ENCODE measurements around the gene G6PD.

Gene G6PD

GRCh38 chrX:154526901-154527675 is 19.6 kb downstream of the G6PD start:
- H3K27me3 ChIP-seq (ENCODE audit: low read depth, low read length), result no peaks in the 10 kb centered on the region
- no peaks in the 10 kb centered on the region for H3K9me3 ChIP-seq (ENCODE audit: control insufficient read depth in 1 of 2, low read length in 2 of 2)
- peak overlapping the region in 1 of 2 donors; percentile 64 for H3K4me3 ChIP-seq (ENCODE audit: low read depth in 1 of 2, low read length in 2 of 2)
- H3K36me3 ChIP-seq (ENCODE audit: control insufficient read depth in 1 of 2, insufficient read depth in 2 of 2, low read length in 2 of 2), result peaks cover 0 to 1% of the 10 kb centered on the region in 2 donors
- H3K27ac ChIP-seq (ENCODE audit: low read length), result peak overlapping the region; percentile 56
- H3K4me1 ChIP-seq (ENCODE audit: control insufficient read depth in 1 of 2, insufficient read depth in 2 of 2, low read length in 2 of 2), result peaks cover 0 to 4% of the 10 kb centered on the region in 2 donors

- H3K27ac ChIP-seq (ENCODE audit: low read length), result no peak overlapping the region
- H3K9me3 ChIP-seq (ENCODE audit: control insufficient read depth in 1 of 2, low read length in 2 of 2), result no peaks in the 10 kb centered on the region
- H3K4me1 ChIP-seq (ENCODE audit: control insufficient read depth in 1 of 2, insufficient read depth in 2 of 2, low read length in 2 of 2), result peaks cover 0 to 4% of the 10 kb centered on the region in 2 donors
- H3K4me3 ChIP-seq (ENCODE audit: low read depth in 1 of 2, low read length in 2 of 2), result no peak overlapping the region
- H3K27me3 ChIP-seq (ENCODE audit: low read depth, low read length), result no peaks in the 10 kb centered on the region
- H3K36me3 ChIP-seq (ENCODE audit: control insufficient read depth in 1 of 2, insufficient read depth in 2 of 2, low read length in 2 of 2), result no peaks in the 10 kb centered on the region
Measured at GRCh38 chrX:154525606-154526490, 20.8 kb downstream of the G6PD start.

DNA sequence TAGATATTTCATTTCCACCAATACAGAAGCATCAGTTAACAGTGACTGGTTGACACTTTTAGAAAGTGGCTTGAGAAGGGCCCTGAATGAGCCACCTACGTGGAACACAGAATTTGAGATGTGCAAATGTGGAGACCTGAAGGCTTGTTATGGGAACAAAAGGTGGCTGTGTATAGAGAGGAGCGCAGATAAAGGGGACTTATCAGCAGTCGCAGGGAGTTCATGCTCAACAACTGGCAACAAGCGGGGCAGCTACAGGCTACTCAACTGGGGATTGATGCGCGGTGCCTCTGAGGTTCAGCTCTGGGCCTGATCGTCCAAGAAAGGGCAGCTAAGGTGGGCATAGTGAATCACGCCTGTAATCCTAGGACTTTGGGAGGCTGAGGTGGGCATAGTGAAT is 27.3 kb downstream of the G6PD start:
- Histone ChIP-seq H3K36me3 (ENCODE audit: control insufficient read depth in 1 of 2, insufficient read depth in 2 of 2, low read length in 2 of 2) (no peaks in the 10 kb centered on the region), H3K4me3 (ENCODE audit: low read depth in 1 of 2, low read length in 2 of 2) (no peak overlapping the region), H3K9me3 (ENCODE audit: control insufficient read depth in 1 of 2, low read length in 2 of 2) (no peaks in the 10 kb centered on the region), H3K4me1 (ENCODE audit: control insufficient read depth in 1 of 2, insufficient read depth in 2 of 2, low read length in 2 of 2) (peaks cover 0 to 5% of the 10 kb centered on the region in 2 donors), H3K27ac (ENCODE audit: low read length) (no peak overlapping the region), H3K27me3 (ENCODE audit: low read depth, low read length) (no peaks in the 10 kb centered on the region)

DNA sequence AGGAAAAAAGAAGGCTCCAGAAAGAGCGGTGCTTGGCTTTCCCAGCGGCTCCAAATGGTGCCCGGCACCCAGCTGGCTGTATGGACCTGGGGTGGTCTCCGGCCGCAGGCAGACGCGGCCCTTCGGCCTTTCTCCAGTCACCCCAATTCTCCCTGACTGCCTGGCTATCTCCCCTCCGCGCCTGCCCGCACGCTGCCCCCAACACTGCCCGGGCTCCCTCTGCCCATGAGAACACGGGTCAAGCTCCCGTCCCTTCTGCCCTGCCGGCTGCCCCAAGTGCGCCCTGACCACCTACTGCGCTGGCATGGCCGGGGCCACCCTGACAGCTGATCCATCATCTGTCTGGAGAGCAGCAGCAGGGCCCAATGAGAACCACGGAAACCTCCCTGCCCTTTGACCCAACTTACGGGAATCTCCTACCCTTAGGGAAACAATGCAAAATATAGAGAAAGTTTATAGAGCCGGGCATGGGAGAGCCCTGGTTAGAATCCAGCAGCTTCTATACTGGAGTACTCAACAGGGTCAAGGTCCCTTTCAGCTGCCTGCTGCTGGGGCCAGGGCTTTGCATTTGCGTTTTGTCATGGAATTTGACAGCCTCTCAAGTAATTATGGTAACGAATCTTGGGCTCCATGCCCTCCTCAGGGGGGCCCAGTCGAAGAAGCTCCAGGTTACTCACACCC is 29.4 kb downstream of the G6PD start:
- peak overlapping the region; percentile 51 to 56 for H3K4me3 ChIP-seq (ENCODE audit: low read depth in 1 of 2, low read length in 2 of 2)
- H3K27me3 ChIP-seq (ENCODE audit: low read depth, low read length), result no peaks in the 10 kb centered on the region
- peaks cover 0 to 5% of the 10 kb centered on the region in 2 donors for H3K4me1 ChIP-seq (ENCODE audit: control insufficient read depth in 1 of 2, insufficient read depth in 2 of 2, low read length in 2 of 2)
- no peaks in the 10 kb centered on the region for H3K9me3 ChIP-seq (ENCODE audit: control insufficient read depth in 1 of 2, low read length in 2 of 2)
- peak overlapping the region; percentile 85 for H3K27ac ChIP-seq (ENCODE audit: low read length)
- peaks cover 0 to 7% of the 10 kb centered on the region in 2 donors for H3K36me3 ChIP-seq (ENCODE audit: control insufficient read depth in 1 of 2, insufficient read depth in 2 of 2, low read length in 2 of 2)

DNA sequence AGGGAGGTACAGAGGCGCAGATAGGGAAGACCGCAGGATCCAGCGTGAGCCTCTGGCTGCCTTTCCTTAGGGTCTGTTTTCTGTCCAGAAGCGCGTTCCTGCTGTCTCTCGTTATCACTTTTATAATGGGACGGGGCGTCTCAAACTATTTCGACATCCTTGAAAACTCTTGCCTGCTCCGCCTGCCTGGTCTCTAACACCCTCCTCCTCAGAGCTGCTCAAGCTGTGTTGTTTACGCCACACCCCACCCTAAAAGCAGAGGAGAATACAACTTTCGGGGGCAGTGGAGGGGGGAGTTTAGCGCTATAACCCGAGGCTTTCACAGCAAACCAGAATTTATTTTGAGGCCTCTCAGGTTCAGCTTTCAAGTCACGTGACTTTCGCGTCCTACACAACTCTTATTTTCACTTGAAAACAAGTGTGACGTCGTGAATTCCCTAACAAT is 30.0 kb downstream of the G6PD start:
- H3K36me3 ChIP-seq (ENCODE audit: control insufficient read depth in 1 of 2, insufficient read depth in 2 of 2, low read length in 2 of 2), result peaks cover 0 to 7% of the 10 kb centered on the region in 2 donors
- peak overlapping the region; percentile 85 for H3K27ac ChIP-seq (ENCODE audit: low read length)
- no peaks in the 10 kb centered on the region for H3K27me3 ChIP-seq (ENCODE audit: low read depth, low read length)
- peak overlapping the region; percentile 51 to 56 for H3K4me3 ChIP-seq (ENCODE audit: low read depth in 1 of 2, low read length in 2 of 2)
- H3K4me1 ChIP-seq (ENCODE audit: control insufficient read depth in 1 of 2, insufficient read depth in 2 of 2, low read length in 2 of 2), result peaks cover 0 to 5% of the 10 kb centered on the region in 2 donors
- no peaks in the 10 kb centered on the region for H3K9me3 ChIP-seq (ENCODE audit: control insufficient read depth in 1 of 2, low read length in 2 of 2)

- Histone ChIP-seq H3K27me3 (ENCODE audit: low read depth, low read length) (no peaks in the 10 kb centered on the region), H3K4me3 (ENCODE audit: low read depth in 1 of 2, low read length in 2 of 2) (peak within 1 kb of the TSS; percentile 60 to 65), H3K9me3 (ENCODE audit: control insufficient read depth in 1 of 2, low read length in 2 of 2) (no peaks in the 10 kb centered on the region), H3K4me1 (ENCODE audit: control insufficient read depth in 1 of 2, insufficient read depth in 2 of 2, low read length in 2 of 2) (peaks cover 0 to 5% of the 10 kb centered on the region in 2 donors), H3K36me3 (ENCODE audit: control insufficient read depth in 1 of 2, insufficient read depth in 2 of 2, low read length in 2 of 2) (peaks cover 0 to 7% of the 10 kb centered on the region in 2 donors), H3K27ac (ENCODE audit: low read length) (peak within 1 kb of the TSS; percentile 85)
Measured at GRCh38 chrX:154515966-154516655, 30.5 kb downstream of the G6PD start, which contains the start of gene FAM3A. TSS of gene FAM3A (minus strand) at chrX:154516232. CDS start at chrX:154515772, 460 bp downstream.

DNA sequence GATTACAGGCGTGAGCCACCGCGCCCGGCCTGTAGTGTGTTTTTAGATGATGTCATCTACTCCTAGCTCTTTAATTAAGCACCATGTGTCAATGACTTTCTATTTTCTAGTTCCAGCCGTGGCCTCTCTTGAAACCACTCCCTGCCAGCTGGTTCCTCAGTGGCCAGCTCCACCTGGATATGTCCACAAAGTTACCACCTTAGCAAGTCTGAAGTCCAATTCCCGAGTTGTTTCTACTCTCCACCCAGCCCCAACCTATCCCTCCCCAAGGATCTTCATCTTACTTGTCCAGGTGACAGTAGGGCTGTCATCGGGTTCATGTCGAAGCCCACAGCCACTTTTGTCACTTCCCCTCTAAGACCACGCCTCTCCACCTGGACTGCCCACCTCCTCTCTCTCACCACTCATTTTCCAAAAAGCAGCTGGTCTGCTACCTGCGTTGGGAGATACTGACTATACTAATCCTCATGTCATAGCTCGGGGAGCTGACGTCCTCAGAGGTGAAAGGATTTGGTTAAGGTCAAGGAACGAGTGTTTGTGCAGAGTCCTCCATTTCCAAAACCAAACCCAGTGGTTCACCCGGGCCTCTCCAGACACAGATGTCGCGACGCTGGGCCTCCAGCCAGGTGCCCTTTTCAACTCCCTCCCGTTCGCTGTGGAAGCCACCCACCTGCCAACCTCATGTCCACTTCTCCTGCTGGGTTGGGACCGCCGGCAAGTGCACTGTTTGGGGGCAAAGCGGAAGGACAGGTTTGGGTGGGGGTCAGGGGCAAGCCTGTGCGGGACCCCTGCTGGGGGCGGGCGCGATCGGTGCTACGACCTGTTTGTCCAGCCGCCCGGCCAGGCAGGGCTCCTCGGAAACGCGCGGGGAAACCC is 31.3 kb downstream of the G6PD start:
- Histone ChIP-seq H3K27me3 (ENCODE audit: low read depth, low read length) (no peaks in the 10 kb centered on the region), H3K27ac (ENCODE audit: low read length) (peak overlapping the region; percentile 84), H3K4me1 (ENCODE audit: control insufficient read depth in 1 of 2, insufficient read depth in 2 of 2, low read length in 2 of 2) (peaks cover 0 to 5% of the 10 kb centered on the region in 2 donors), H3K4me3 (ENCODE audit: low read depth in 1 of 2, low read length in 2 of 2) (peak overlapping the region; percentile 60 to 65), H3K36me3 (ENCODE audit: control insufficient read depth in 1 of 2, insufficient read depth in 2 of 2, low read length in 2 of 2) (peaks cover 0 to 7% of the 10 kb centered on the region in 2 donors), H3K9me3 (ENCODE audit: control insufficient read depth in 1 of 2, low read length in 2 of 2) (no peaks in the 10 kb centered on the region)

GRCh38 chrX:154513716-154514115 is 32.9 kb downstream of the G6PD start:
- Histone ChIP-seq H3K4me1 (ENCODE audit: control insufficient read depth in 1 of 2, insufficient read depth in 2 of 2, low read length in 2 of 2) (peaks cover 0 to 5% of the 10 kb centered on the region in 2 donors), H3K9me3 (ENCODE audit: control insufficient read depth in 1 of 2, low read length in 2 of 2) (no peaks in the 10 kb centered on the region), H3K36me3 (ENCODE audit: control insufficient read depth in 1 of 2, insufficient read depth in 2 of 2, low read length in 2 of 2) (peaks cover 0 to 16% of the 10 kb centered on the region in 2 donors), H3K27ac (ENCODE audit: low read length) (no peak overlapping the region), H3K27me3 (ENCODE audit: low read depth, low read length) (no peaks in the 10 kb centered on the region), H3K4me3 (ENCODE audit: low read depth in 1 of 2, low read length in 2 of 2) (no peak overlapping the region)

DNA sequence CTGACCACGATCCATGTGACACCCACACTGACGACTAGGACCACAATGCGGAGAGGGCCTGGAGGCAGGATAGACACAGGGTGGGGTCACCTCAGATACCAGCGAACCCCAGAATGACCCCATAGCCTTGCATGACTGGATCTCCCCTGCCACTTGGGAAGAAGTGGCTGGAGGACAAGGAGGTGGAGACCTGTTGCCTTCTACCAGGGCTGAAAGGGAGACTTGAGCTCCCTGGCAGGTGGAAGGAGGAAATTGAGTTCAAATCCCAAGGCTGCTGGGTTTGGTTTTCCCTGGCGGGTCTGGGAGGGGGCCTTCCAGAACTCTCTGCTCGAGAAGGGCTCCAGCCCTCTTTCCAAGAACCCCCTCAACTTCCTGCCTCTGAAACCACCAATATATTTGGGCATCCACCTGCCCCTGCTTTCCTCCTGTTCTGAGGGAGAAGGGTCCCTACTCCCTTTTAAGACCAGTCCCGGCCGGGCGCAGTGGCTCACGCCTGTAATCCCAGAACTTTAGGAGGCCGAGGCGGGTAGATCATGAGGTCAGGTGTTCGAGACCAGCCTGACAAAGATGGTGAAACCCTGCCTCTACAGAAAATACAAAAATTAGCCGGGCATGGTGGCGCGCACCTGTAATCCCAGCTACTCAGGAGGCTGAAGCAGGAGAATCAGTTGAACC is 33.6 kb downstream of the G6PD start:
- Histone ChIP-seq H3K27ac (ENCODE audit: low read length) (no peak overlapping the region), H3K4me1 (ENCODE audit: control insufficient read depth in 1 of 2, insufficient read depth in 2 of 2, low read length in 2 of 2) (peaks cover 0 to 5% of the 10 kb centered on the region in 2 donors), H3K27me3 (ENCODE audit: low read depth, low read length) (no peaks in the 10 kb centered on the region), H3K4me3 (ENCODE audit: low read depth in 1 of 2, low read length in 2 of 2) (no peak overlapping the region), H3K9me3 (ENCODE audit: control insufficient read depth in 1 of 2, low read length in 2 of 2) (no peaks in the 10 kb centered on the region), H3K36me3 (ENCODE audit: control insufficient read depth in 1 of 2, insufficient read depth in 2 of 2, low read length in 2 of 2) (peaks cover 0 to 16% of the 10 kb centered on the region in 2 donors)
